Loucy (cell line): ENCODE results near the gene TECPR2.

Experiments
- H2AFZ ChIP-seq: fragments of 200-600 bp; sonication (generic); 2 replicates; pipeline ENCODE4 v1.6.0; 2016; ENCODE audit warnings: antibody characterized with exemption, mild to moderate bottlenecking, low read length, moderate library complexity
- H3F3A ChIP-seq: fragments of 200-600 bp; 2 replicates; pipeline ENCODE4 v1.6.0; 2016; ENCODE audit warnings: antibody characterized with exemption, low read depth, mild to moderate bottlenecking
- H3K27me3 ChIP-seq: fragments of 200-600 bp; sonication (generic); 2 replicates; pipeline ENCODE4 v1.6.1; 2014; ENCODE audit warnings: low read length, mild to moderate bottlenecking; ENCODE audit not compliant: insufficient read depth, poor library complexity, severe bottlenecking
- H3K36me3 ChIP-seq: fragments of 200-600 bp; sonication (generic); 2 replicates; pipeline ENCODE4 v1.6.1; 2016; ENCODE audit warnings: low read length; ENCODE audit not compliant: insufficient read depth
- H3K4me1 ChIP-seq: fragments of 200-600 bp; sonication (generic); 2 replicates; pipeline ENCODE4 v1.5.1; 2014; ENCODE audit warnings: low read length, mild to moderate bottlenecking; ENCODE audit not compliant: insufficient read depth, poor library complexity, severe bottlenecking
- H3K4me2 ChIP-seq: fragments of 200-600 bp; sonication (generic); 2 replicates; pipeline ENCODE4 v1.6.0; 2014; ENCODE audit warnings: antibody characterized with exemption, low read length, low read depth, mild to moderate bottlenecking; ENCODE audit not compliant: poor library complexity, severe bottlenecking
- H3K4me3 ChIP-seq: fragments of 200-600 bp; sonication (generic); 2 replicates; pipeline ENCODE4 v1.5.1; 2014; ENCODE audit warnings: low read length, mild to moderate bottlenecking, mixed read lengths; ENCODE audit not compliant: poor library complexity, severe bottlenecking
- H3K79me2 ChIP-seq: fragments of 200-600 bp; sonication (generic); 2 replicates; pipeline ENCODE4 v1.6.1; 2014; ENCODE audit warnings: low read length; ENCODE audit not compliant: insufficient read depth
- H3K9ac ChIP-seq: fragments of 200-600 bp; sonication (generic); 2 replicates; pipeline ENCODE4 v1.6.0; 2014; ENCODE audit warnings: mild to moderate bottlenecking, low read depth, low read length, moderate library complexity; ENCODE audit not compliant: poor library complexity, severe bottlenecking
- H3K9me2 ChIP-seq: fragments of 200-600 bp; sonication (generic); replicated peaks from 2 replicates; pipeline ENCODE4 v1.6.1; 2016; ENCODE audit warnings: low read depth, low read length, mixed read lengths
- H3K9me3 ChIP-seq: fragments of 200-600 bp; sonication (generic); 2 replicates; pipeline ENCODE4 v1.6.1; 2014; ENCODE audit warnings: mild to moderate bottlenecking, antibody characterized with exemption, low read length, low read depth; ENCODE audit not compliant: insufficient read depth
- H4K20me1 ChIP-seq: fragments of 200-600 bp; sonication (generic); 2 replicates; pipeline ENCODE4 v1.6.0; 2014; ENCODE audit warnings: antibody characterized with exemption, low read length, mild to moderate bottlenecking; ENCODE audit not compliant: insufficient read depth, poor library complexity, severe bottlenecking
- EZH2phosphoT487 ChIP-seq: fragments of 200-600 bp; IDR thresholded peaks from 2 replicates; pipeline ENCODE4 v1.6.1; 2018; ENCODE audit warnings: antibody characterized with exemption, mild to moderate bottlenecking, moderate library complexity, borderline replicate concordance
- TF ChIP-seq, protein P1 (sequence below): fragments of 200-600 bp; sonication (generic); conservative IDR thresholded peaks from 2 replicates; pipeline ENCODE4 v1.5.1; 2014; ENCODE audit warnings: mild to moderate bottlenecking, antibody characterized with exemption, low read length

Gene TECPR2

GRCh38 chr14:102418853-102419240, 56.1 kb downstream of the TECPR2 start:
- Histone ChIP-seq H3F3A (no peaks in the 10 kb centered on the region), H3K79me2 (no peaks in the 10 kb centered on the region), H3K4me2 (no peak overlapping the region), H2AFZ (no peak overlapping the region), H4K20me1 (no peaks in the 10 kb centered on the region), H3K4me3 (no peak overlapping the region), H3K36me3 (no peaks in the 10 kb centered on the region), H3K9me2 (no peaks in the 10 kb centered on the region), H3K9ac (no peak overlapping the region), H3K9me3 (no peaks in the 10 kb centered on the region), H3K27me3 (no peaks in the 10 kb centered on the region), H3K4me1 (no peaks in the 10 kb centered on the region)
- TF ChIP-seq EZH2phosphoT487: no peak
- TF ChIP-seq, protein P1, sequence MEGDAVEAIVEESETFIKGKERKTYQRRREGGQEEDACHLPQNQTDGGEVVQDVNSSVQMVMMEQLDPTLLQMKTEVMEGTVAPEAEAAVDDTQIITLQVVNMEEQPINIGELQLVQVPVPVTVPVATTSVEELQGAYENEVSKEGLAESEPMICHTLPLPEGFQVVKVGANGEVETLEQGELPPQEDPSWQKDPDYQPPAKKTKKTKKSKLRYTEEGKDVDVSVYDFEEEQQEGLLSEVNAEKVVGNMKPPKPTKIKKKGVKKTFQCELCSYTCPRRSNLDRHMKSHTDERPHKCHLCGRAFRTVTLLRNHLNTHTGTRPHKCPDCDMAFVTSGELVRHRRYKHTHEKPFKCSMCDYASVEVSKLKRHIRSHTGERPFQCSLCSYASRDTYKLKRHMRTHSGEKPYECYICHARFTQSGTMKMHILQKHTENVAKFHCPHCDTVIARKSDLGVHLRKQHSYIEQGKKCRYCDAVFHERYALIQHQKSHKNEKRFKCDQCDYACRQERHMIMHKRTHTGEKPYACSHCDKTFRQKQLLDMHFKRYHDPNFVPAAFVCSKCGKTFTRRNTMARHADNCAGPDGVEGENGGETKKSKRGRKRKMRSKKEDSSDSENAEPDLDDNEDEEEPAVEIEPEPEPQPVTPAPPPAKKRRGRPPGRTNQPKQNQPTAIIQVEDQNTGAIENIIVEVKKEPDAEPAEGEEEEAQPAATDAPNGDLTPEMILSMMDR: no peak

DNA sequence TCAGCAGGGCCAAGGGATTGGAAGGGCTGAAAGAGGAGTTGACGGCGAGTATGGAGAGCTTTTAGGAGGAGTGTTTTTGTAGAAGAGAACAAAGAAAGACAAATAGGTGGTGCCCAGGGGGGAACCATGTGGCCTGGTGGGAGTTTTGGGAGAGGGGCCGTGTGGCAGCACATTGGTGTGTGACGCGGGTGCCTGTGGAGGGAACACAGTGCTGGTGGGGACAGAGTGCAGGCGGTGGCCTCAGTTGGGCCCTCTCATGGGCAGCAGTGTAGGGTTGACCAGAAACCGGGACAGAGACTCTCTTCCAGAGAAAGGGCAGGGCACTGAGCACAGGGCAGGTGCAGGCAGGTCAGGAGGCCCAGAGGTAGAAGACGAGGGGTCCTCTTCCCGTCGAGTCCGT, 56.5 kb downstream of the TECPR2 start:
- Histone ChIP-seq H3K4me2 (no peak overlapping the region), H2AFZ (no peak overlapping the region), H3K9ac (no peak overlapping the region), H3K4me1 (no peaks in the 10 kb centered on the region), H3F3A (no peaks in the 10 kb centered on the region), H3K9me2 (no peaks in the 10 kb centered on the region), H3K4me3 (no peak overlapping the region), H4K20me1 (no peaks in the 10 kb centered on the region), H3K79me2 (no peaks in the 10 kb centered on the region), H3K27me3 (no peaks in the 10 kb centered on the region), H3K36me3 (no peaks in the 10 kb centered on the region), H3K9me3 (no peaks in the 10 kb centered on the region)
- TF ChIP-seq EZH2phosphoT487: no peak
- TF ChIP-seq, protein P1: no peak

DNA sequence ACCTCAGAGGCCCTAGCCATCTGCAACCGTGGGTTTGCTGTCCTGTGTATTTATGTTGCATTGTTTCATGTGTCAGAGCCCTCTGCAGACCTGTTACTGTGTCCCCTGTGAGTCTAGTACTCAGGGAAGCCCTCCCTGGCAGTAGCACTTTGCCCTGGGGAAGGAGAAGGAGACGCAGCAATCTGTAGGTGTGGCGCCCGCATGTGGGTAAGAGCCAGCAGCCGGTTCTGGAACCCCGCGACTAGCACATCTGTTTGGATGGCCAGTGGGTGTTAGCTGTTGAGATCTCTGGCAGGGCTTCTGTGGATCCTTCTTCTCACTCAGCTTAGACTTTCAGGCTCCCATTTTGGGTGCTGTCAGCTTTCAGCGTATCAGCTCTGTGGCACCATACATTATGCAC, 57.0 kb downstream of the TECPR2 start:
- no peaks in the 10 kb centered on the region for H3F3A ChIP-seq
- no peaks in the 10 kb centered on the region for H3K79me2 ChIP-seq
- no peak overlapping the region for H3K9ac ChIP-seq

More for the DNA sequence above, 57.0 kb downstream of the TECPR2 start:
- Histone ChIP-seq H3K36me3 (no peaks in the 10 kb centered on the region), H3K4me2 (no peak overlapping the region), H3K9me3 (no peaks in the 10 kb centered on the region), H3K4me1 (no peaks in the 10 kb centered on the region), H3K4me3 (no peak overlapping the region), H3K27me3 (no peaks in the 10 kb centered on the region), H4K20me1 (no peaks in the 10 kb centered on the region), H3K9me2 (no peaks in the 10 kb centered on the region), H2AFZ (no peak overlapping the region)
- TF ChIP-seq, protein P1: no peak
- no peak for TF ChIP-seq EZH2phosphoT487
